Lung (tissue), 12 donors: ENCODE measurements around the gene C16orf96. TPM values are rescaled to one million over a fixed set of nuclear protein-coding genes. Genes with fewer than 3 reads are reported as not detected.

ENCODE experiments used
- ATAC-seq: fragments of 200-7000 bp; cut with Tn5 transposase; one replicate; pipeline ENCODE4 v1.9.1; 2020; ENCODE audit warnings: moderate number of reproducible peaks; ENCODE audit not compliant: insufficient read depth, low FRiP score
- DNase-seq, 3 donors: peaks; one replicate each; pipeline ENCODE4 v3.0.0-alpha.2; 2013 to 2017
- H3K27ac ChIP-seq, 2 donors: one replicate each; pipeline ENCODE4 v1.5.1; 2013; ENCODE audit warnings: mild to moderate bottlenecking in 2 of 2, moderate library complexity in 2 of 2, control low read depth in 1 of 2, inconsistent platforms in 1 of 2, low read depth in 1 of 2, low read length in 1 of 2
- H3K27me3 ChIP-seq, 3 donors: one replicate each; pipeline ENCODE4 v1.5.1; 2013; ENCODE audit warnings: low read length in 2 of 3; ENCODE audit not compliant: control insufficient read depth in 3 of 3, insufficient read depth in 3 of 3
- H3K36me3 ChIP-seq, 4 donors: one replicate each; pipeline ENCODE4 v1.5.1; 2013; ENCODE audit warnings: low read length in 4 of 4, mild to moderate bottlenecking in 1 of 4, moderate library complexity in 1 of 4; ENCODE audit not compliant: control insufficient read depth in 4 of 4, insufficient read depth in 4 of 4
- H3K4me1 ChIP-seq, 5 donors: one replicate each; pipeline ENCODE4 v1.5.1; 2013; ENCODE audit warnings: low read length in 5 of 5, mild to moderate bottlenecking in 2 of 5, moderate library complexity in 1 of 5; ENCODE audit not compliant: control insufficient read depth in 5 of 5, insufficient read depth in 5 of 5
- H3K4me3 ChIP-seq: one replicate; pipeline ENCODE4 v1.5.1; 2013; ENCODE audit warnings: mild to moderate bottlenecking, control low read depth, moderate library complexity
- H3K9ac ChIP-seq, 2 donors: one replicate each; pipeline ENCODE4 v1.5.1; 2013; ENCODE audit warnings: low read length in 2 of 2, control low read depth in 1 of 2; ENCODE audit not compliant: insufficient read depth in 1 of 2
- H3K9me3 ChIP-seq, 4 donors: one replicate each; pipeline ENCODE4 v1.5.1; 2013; ENCODE audit warnings: low read length in 3 of 4, mild to moderate bottlenecking in 1 of 4, moderate library complexity in 1 of 4; ENCODE audit not compliant: control insufficient read depth in 4 of 4, insufficient read depth in 3 of 4
- CTCF ChIP-seq: IDR thresholded peaks from 2 replicates; pipeline ENCODE4 v1.5.1; 2012; ENCODE audit warnings: mild to moderate bottlenecking; ENCODE audit errors: control extremely low read depth, extremely low read depth
- WGBS, 2 donors: extraction: QIAGEN DNeasy Blood & Tissue Kit; methylation state at CpG; one replicate each; pipeline ENCODE4 v1.1.7; 2013; 5-methylcytosine and 5-hydroxymethylcytosine counted together
- polyA plus RNA-seq, 2 donors: library from polyadenylated mRNA; stranded (reverse); fragments of 200-250 nt; gene quantifications; one replicate each; pipeline ENCODE4 v1.2.1, GENCODE V29; 2013
- total RNA-seq, 2 donors: library from RNA; depleted of rRNA in 1 of 2; stranded (reverse); fragments of >200 nt in 1 of 2; gene quantifications; one replicate each; pipeline ENCODE4 v1.2.1, GENCODE V29; 2014 to 2021
- donor health status: control.
- donor health status: control.
- donor health status: Bipolar disorder and iron deficiency.
- donor health status: healthy.
- donor health status: DM: yes; HTN: yes; CAD: no.

C16orf96 gene
- total and polyA plus RNA-seq, 4 donors = 0.03 to 0.37 (median 0.16) TPM

GRCh38 chr16:4612474-4612931, 56.4 kb downstream of the C16orf96 start:
- DNase-seq (no peak), ATAC-seq (no peak)
- 81 to 91% methylated on average over 7 of the region's 7 CpGs for WGBS, 2 donors
- H3K27me3 ChIP-seq = no peaks in the 10 kb centered on the region
- no peak overlapping the region for H3K9ac ChIP-seq
- H3K4me1 ChIP-seq = peaks cover 0 to 36% (median 9%) of the 10 kb centered on the region in 5 donors
- H3K36me3 ChIP-seq = peaks cover 0 to 25% (median 0%) of the 10 kb centered on the region in 4 donors
- TF ChIP-seq CTCF = no peak
- H3K27ac ChIP-seq = no peak overlapping the region
- no peak overlapping the region for H3K4me3 ChIP-seq
- no peaks in the 10 kb centered on the region for H3K9me3 ChIP-seq

GRCh38 chr16:4612977-4613635, 57.0 kb downstream of the C16orf96 start:
- DNase-seq = no peak
- no peaks in the 10 kb centered on the region for H3K9me3 ChIP-seq
- H3K4me3 ChIP-seq = peak overlapping the region; percentile 83
- peak overlapping the region in 1 of 2 donors; percentile 8 for H3K9ac ChIP-seq
- TF ChIP-seq CTCF = no peak
- H3K36me3 ChIP-seq = peaks cover 0 to 19% (median 0%) of the 10 kb centered on the region in 4 donors
- no peak for ATAC-seq
- WGBS, 2 donors = 40 to 43% methylated on average over 14 of the region's 14 CpGs
- H3K27ac ChIP-seq = peak overlapping the region in 1 of 2 donors; percentile 52
- peaks cover 2 to 36% (median 9%) of the 10 kb centered on the region in 5 donors for H3K4me1 ChIP-seq
- no peaks in the 10 kb centered on the region for H3K27me3 ChIP-seq

- Histone ChIP-seq H3K36me3 (peaks cover 0 to 12% (median 0%) of the 10 kb centered on the region in 4 donors), H3K9me3 (no peaks in the 10 kb centered on the region), H3K4me3 (peak overlapping the region; percentile 83), H3K9ac (peak overlapping the region in 1 of 2 donors; percentile 8), H3K27me3 (no peaks in the 10 kb centered on the region), H3K27ac (peak overlapping the region; percentile 84 to 93), H3K4me1 (peaks cover 5 to 40% (median 9%) of the 10 kb centered on the region in 5 donors)
- TF ChIP-seq CTCF = no peak
- ATAC-seq (no peak), DNase-seq (peak in 2 of 3 donors; percentile 42 to 53)
- 1 to 2% methylated on average over 70 to 92 of the region's 92 CpGs for WGBS, 2 donors
These were observed 57.8 kb downstream of the C16orf96 start for GRCh38 chr16:4613636-4614570.
